PC-3 (cell line): ENCODE results near the gene ZFYVE19. TPM values are rescaled to one million over a fixed set of nuclear protein-coding genes. Genes with fewer than 3 reads are reported as not detected.
A peak's percentile ranks its signal among the peaks of the same experiment; 100 is the strongest.

Experiments
- ATAC-seq: fragments of 200-7000 bp; cut with Tn5 transposase; 2 replicates; pipeline ENCODE4 v1.9.1; 2020; ENCODE audit warnings: mild to moderate bottlenecking, moderate library complexity
- BruUV-seq: library from RNA; stranded (reverse); fragments of 400-500 nt; replicated peaks from 2 replicates; lab custom pipeline; 2021; lab: Mats Ljungman, UMichigan
- CTCF ChIA-PET: fragments of 300-600 bp; sonication (Branson Sonifier 250); formaldehyde crosslinking; loops from one replicate; lab custom pipeline; 2022; ENCODE audit warnings: antibody characterized with exemption; lab: Charles Lee
- POLR2A ChIA-PET: fragments of 300-600 bp; sonication (Branson Sonifier 250); formaldehyde crosslinking; loops from one replicate; lab custom pipeline; 2022; ENCODE audit warnings: antibody characterized with exemption; ENCODE audit not compliant: unreplicated experiment; lab: Charles Lee
- DNase-seq: peaks from one replicate; pipeline ENCODE4 v3.0.0-alpha.2; 2015
- H2AFZ ChIP-seq: fragments of 300-600 bp; sonication (generic); 2 replicates; pipeline ENCODE4 v1.6.0; 2016; ENCODE audit warnings: antibody characterized with exemption, low read length
- H3F3A ChIP-seq: fragments of 300-600 bp; sonication (generic); one replicate; pipeline ENCODE4 v1.6.0; 2017; ENCODE audit warnings: antibody characterized with exemption, low read length, control low read depth, mild to moderate bottlenecking; ENCODE audit not compliant: unreplicated experiment
- H3K27ac ChIP-seq: fragments of 300-600 bp; sonication (generic); 2 replicates; pipeline ENCODE4 v1.5.1; 2016; ENCODE audit warnings: mild to moderate bottlenecking, low read length
- H3K27me3 ChIP-seq: fragments of 300-600 bp; sonication (generic); 2 replicates; pipeline ENCODE4 v1.6.1; 2016; ENCODE audit warnings: low read length, mixed read lengths
- H3K36me3 ChIP-seq: fragments of 300-600 bp; sonication (generic); 2 replicates; pipeline ENCODE4 v1.6.1; 2016; ENCODE audit warnings: low read depth, mixed run types, low read length, mixed read lengths
- H3K4me1 ChIP-seq: fragments of 300-600 bp; sonication (generic); 2 replicates; pipeline ENCODE4 v1.5.1; 2016; ENCODE audit warnings: low read length; ENCODE audit not compliant: insufficient read depth
- H3K4me2 ChIP-seq: fragments of 300-600 bp; sonication (generic); 2 replicates; pipeline ENCODE4 v1.6.0; 2016; ENCODE audit warnings: low read length
- H3K4me3 ChIP-seq: fragments of 300-600 bp; sonication (generic); 2 replicates; pipeline ENCODE4 v1.5.1; 2016; ENCODE audit warnings: mild to moderate bottlenecking, low read length, mixed read lengths
- H3K79me2 ChIP-seq: fragments of 300-600 bp; sonication (generic); 2 replicates; pipeline ENCODE4 v1.6.1; 2017; ENCODE audit warnings: low read length, mixed read lengths
- H3K9ac ChIP-seq: fragments of 300-600 bp; sonication (generic); 2 replicates; pipeline ENCODE4 v1.6.0; 2016; ENCODE audit warnings: mild to moderate bottlenecking, low read length
- H3K9me2 ChIP-seq: fragments of 300-600 bp; sonication (generic); replicated peaks from 2 replicates; pipeline ENCODE4 v1.6.1; 2016; ENCODE audit warnings: mixed run types, low read length, mixed read lengths
- H3K9me3 ChIP-seq: fragments of 300-600 bp; sonication (generic); 2 replicates; pipeline ENCODE4 v1.6.1; 2016; ENCODE audit warnings: low read length, mixed read lengths
- H4K20me1 ChIP-seq: fragments of 300-600 bp; sonication (generic); 2 replicates; pipeline ENCODE4 v1.6.1; 2016; ENCODE audit warnings: low read length, mixed read lengths
- EZH2 ChIP-seq: fragments of 300-600 bp; sonication (generic); IDR thresholded peaks from one replicate; pipeline ENCODE4 v1.6.1; 2017; ENCODE audit warnings: antibody characterized with exemption, mild to moderate bottlenecking, low read length; ENCODE audit not compliant: unreplicated experiment
- EZH2phosphoT487 ChIP-seq: fragments of 300-600 bp; sonication (generic); IDR thresholded peaks from 2 replicates; pipeline ENCODE4 v1.6.1; 2018; ENCODE audit warnings: mild to moderate bottlenecking, antibody characterized with exemption, low read length, borderline replicate concordance
- intact Hi-C: fragments of 100-400 bp; cut with micrococcal nuclease; formaldehyde crosslinking; loops from 2 replicates; pipeline ENCODE4 v1.9.0; 2023
- total RNA-seq: library from RNA; depleted of rRNA; stranded (reverse); fragments of >200 nt; gene quantifications from 2 replicates; pipeline ENCODE4 v1.2.3, GENCODE V29; 2014
- TF ChIP-seq, protein P1 (sequence below): fragments of 300-600 bp; sonication (generic); conservative IDR thresholded peaks from 2 replicates; pipeline ENCODE4 v1.5.1; 2017; ENCODE audit warnings: antibody characterized with exemption, low read depth, mild to moderate bottlenecking, low read length

The ZFYVE19 gene
- total RNA-seq, 1 experiment from 2014 or later = 32.3 TPM

DNA sequence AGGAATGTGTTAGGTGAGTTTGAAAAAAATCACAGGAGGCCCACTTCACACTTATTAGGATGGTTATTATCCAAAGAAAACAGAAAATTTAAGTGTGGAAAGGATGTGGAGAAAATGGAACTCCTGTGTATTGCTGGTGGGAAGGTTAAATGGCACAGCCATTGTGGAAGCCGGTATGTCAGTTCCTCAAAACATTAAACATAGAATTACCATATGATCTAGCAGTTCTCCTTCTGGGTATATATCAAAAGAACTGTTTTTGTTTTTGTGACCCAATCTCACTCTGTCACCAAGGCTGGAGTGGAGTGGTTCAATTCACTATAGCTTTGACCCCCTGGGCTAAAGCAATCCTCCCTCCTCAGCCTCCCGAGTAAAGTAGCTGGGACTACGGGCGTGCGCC lies 10.4 kb upstream of the ZFYVE19 start:
- POLR2A ChIA-PET = interaction anchor here (0.7 kb wide), 1 partner anchor 30 kb away, joined by 3 read pairs; no protein-coding TSS in a partner anchor
- H3K9me3 ChIP-seq = no peaks in the 10 kb centered on the region
- H4K20me1 ChIP-seq = no peaks in the 10 kb centered on the region
- no peaks in the 10 kb centered on the region for H3K9me2 ChIP-seq
- H3K36me3 ChIP-seq = 0 out of 2 replicates have a peak, but pooled peaks cover 3% of the 10 kb centered on the region
- peaks cover 41% of the 10 kb centered on the region for H3K79me2 ChIP-seq
- H3K9ac ChIP-seq = no peak overlapping the region
- CTCF ChIA-PET = no interaction called here
- DNase-seq (no peak), ATAC-seq (no peak)
- H3K27ac ChIP-seq = 0 out of 2 replicates have a peak overlapping the region, but pooled peaks have one; percentile 2
- no peak overlapping the region for H3K4me3 ChIP-seq
- H2AFZ ChIP-seq = no peak overlapping the region
- peaks cover 23% of the 10 kb centered on the region for H3K4me1 ChIP-seq
- BruUV-seq = no TSS peak
- TF ChIP-seq EZH2 (no peak), EZH2phosphoT487 (no peak)
- TF ChIP-seq, protein P1, sequence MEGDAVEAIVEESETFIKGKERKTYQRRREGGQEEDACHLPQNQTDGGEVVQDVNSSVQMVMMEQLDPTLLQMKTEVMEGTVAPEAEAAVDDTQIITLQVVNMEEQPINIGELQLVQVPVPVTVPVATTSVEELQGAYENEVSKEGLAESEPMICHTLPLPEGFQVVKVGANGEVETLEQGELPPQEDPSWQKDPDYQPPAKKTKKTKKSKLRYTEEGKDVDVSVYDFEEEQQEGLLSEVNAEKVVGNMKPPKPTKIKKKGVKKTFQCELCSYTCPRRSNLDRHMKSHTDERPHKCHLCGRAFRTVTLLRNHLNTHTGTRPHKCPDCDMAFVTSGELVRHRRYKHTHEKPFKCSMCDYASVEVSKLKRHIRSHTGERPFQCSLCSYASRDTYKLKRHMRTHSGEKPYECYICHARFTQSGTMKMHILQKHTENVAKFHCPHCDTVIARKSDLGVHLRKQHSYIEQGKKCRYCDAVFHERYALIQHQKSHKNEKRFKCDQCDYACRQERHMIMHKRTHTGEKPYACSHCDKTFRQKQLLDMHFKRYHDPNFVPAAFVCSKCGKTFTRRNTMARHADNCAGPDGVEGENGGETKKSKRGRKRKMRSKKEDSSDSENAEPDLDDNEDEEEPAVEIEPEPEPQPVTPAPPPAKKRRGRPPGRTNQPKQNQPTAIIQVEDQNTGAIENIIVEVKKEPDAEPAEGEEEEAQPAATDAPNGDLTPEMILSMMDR = no peak
- no peaks in the 10 kb centered on the region for H3K27me3 ChIP-seq
- no peaks in the 10 kb centered on the region for H3F3A ChIP-seq
- no peak overlapping the region for H3K4me2 ChIP-seq
- intact Hi-C loops = no loop called here

- peak; percentile 29 for ATAC-seq
- Histone ChIP-seq H3F3A (no peaks in the 10 kb centered on the region), H3K9me3 (no peaks in the 10 kb centered on the region), H3K27ac (no peak overlapping the region), H4K20me1 (no peaks in the 10 kb centered on the region), H3K36me3 (0 out of 2 replicates have a peak, but pooled peaks cover 3% of the 10 kb centered on the region), H3K27me3 (no peaks in the 10 kb centered on the region), H3K79me2 (peaks cover 39% of the 10 kb centered on the region), H3K9me2 (no peaks in the 10 kb centered on the region), H3K4me2 (no peak overlapping the region), H3K9ac (no peak overlapping the region), H3K4me3 (no peak overlapping the region), H3K4me1 (no peaks in the 10 kb centered on the region; the same call in 1 of the 2 replicates), H2AFZ (no peak overlapping the region)
- TF ChIP-seq, protein P1 = no peak
- TF ChIP-seq EZH2 = no peak
- no peak for TF ChIP-seq EZH2phosphoT487
- intact Hi-C loops = no loop called here
- no TSS peak for BruUV-seq
- POLR2A ChIA-PET = interaction anchor here (0.7 kb wide), 1 partner anchor 56 kb away, joined by 3 read pairs; no protein-coding TSS in a partner anchor
- no peak for DNase-seq
- CTCF ChIA-PET = no interaction called here
Observed at GRCh38 chr15:40799523-40799922, 7.4 kb upstream of the ZFYVE19 start.

DNA sequence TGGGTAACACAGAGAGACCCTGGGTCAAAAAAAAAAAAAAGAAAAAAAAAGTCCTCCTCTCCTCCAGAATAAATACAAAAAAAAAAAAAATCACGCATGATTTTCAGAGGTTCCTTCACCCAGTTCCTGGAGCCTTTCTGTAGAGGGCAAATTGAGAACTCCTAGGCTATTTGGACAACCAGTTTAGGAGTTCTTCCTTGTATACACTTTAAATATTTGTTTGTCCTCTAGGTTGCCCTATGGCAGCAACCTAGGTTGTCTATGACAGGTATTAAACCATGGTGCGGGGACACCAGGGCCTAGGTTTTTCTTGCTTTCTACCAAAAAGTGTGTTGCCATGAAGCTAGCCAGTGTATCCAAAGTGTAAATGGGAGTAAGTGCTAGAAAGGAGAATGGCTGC lies 3.8 kb upstream of the ZFYVE19 start:
- ATAC-seq = no peak
- H3K27ac ChIP-seq = no peak overlapping the region
- TF ChIP-seq EZH2phosphoT487 (no peak), EZH2 (no peak)
- TF ChIP-seq, protein P1 = no peak
- intact Hi-C loops = no loop called here
- DNase-seq = no peak
- H3K4me1 ChIP-seq = peaks cover 7% of the 10 kb centered on the region
- no peak overlapping the region for H3K4me2 ChIP-seq
- H3K9me3 ChIP-seq = no peaks in the 10 kb centered on the region
- ChIA-PET CTCF (no interaction called here), POLR2A (no interaction called here)
- no peaks in the 10 kb centered on the region for H4K20me1 ChIP-seq
- H3F3A ChIP-seq = no peaks in the 10 kb centered on the region
- no TSS peak for BruUV-seq
- peaks cover 42% of the 10 kb centered on the region for H3K79me2 ChIP-seq
- no peak overlapping the region for H3K4me3 ChIP-seq
- H2AFZ ChIP-seq = no peak overlapping the region
- H3K9ac ChIP-seq = no peak overlapping the region
- no peaks in the 10 kb centered on the region for H3K9me2 ChIP-seq
- H3K36me3 ChIP-seq = 0 out of 2 replicates have a peak, but pooled peaks cover 3% of the 10 kb centered on the region
- no peaks in the 10 kb centered on the region for H3K27me3 ChIP-seq
